CD8-positive, alpha-beta memory T cell (primary cell): ENCODE results near the gene SOHLH1. TPM values are rescaled to one million over a fixed set of nuclear protein-coding genes. Genes with fewer than 3 reads are reported as not detected.

ENCODE experiments used
- CTCF ChIA-PET: fragments of 350-600 bp; sonication (Branson Sonifier 250); formaldehyde crosslinking; loops from one replicate; lab custom pipeline; 2021; ENCODE audit warnings: antibody characterized with exemption; lab: Charles Lee
- POLR2A ChIA-PET: fragments of 350-600 bp; sonication (Branson Sonifier 250); formaldehyde crosslinking; loops from one replicate; lab custom pipeline; 2021; ENCODE audit warnings: antibody characterized with exemption; lab: Charles Lee
- DNase-seq, 5 donors: peaks; one replicate each; pipeline versions ENCODE4 v3.0.0 to v3.0.0-alpha.2; 2020 to 2022; ENCODE audit warnings: mixed read lengths in 1 of 5
- H3K27ac ChIP-seq: one replicate; pipeline ENCODE4 v1.7.0; 2013; ENCODE audit warnings: low read depth, mild to moderate bottlenecking, low read length, moderate library complexity
- H3K27me3 ChIP-seq: 2 replicates; pipeline ENCODE4 v1.7.0; 2013; ENCODE audit warnings: low read length, mild to moderate bottlenecking; ENCODE audit not compliant: insufficient read depth, poor library complexity, severe bottlenecking
- H3K36me3 ChIP-seq: 2 replicates; pipeline ENCODE4 v1.7.0; 2013; ENCODE audit warnings: mild to moderate bottlenecking, low read length, moderate library complexity; ENCODE audit not compliant: insufficient read depth
- H3K4me1 ChIP-seq: 2 replicates; pipeline ENCODE4 v1.7.0; 2013; ENCODE audit warnings: mild to moderate bottlenecking, low read length, moderate library complexity; ENCODE audit not compliant: insufficient read depth
- H3K4me3 ChIP-seq: 2 replicates; pipeline ENCODE4 v1.7.0; 2013; ENCODE audit warnings: mild to moderate bottlenecking, low read length
- H3K9me3 ChIP-seq: 2 replicates; pipeline ENCODE4 v1.7.0; 2013; ENCODE audit warnings: mild to moderate bottlenecking, low read length
- H3K27ac Mint-ChIP-seq, 8 donors: one replicate each; pipeline ENCODE4 v1.8.0; 2020 to 2021; ENCODE audit warnings: mixed read lengths in 8 of 8, mild to moderate bottlenecking in 6 of 8, inconsistent platforms in 3 of 8, moderate library complexity in 3 of 8
- H3K27me3 Mint-ChIP-seq, 2 donors: one replicate each; pipeline ENCODE4 v1.8.0; 2020 to 2021; ENCODE audit warnings: mixed read lengths in 2 of 2, mild to moderate bottlenecking in 1 of 2, moderate library complexity in 1 of 2
- H3K36me3 Mint-ChIP-seq, 3 donors: one replicate each; pipeline ENCODE4 v1.8.0; 2020 to 2021; ENCODE audit warnings: mixed read lengths in 3 of 3, inconsistent platforms in 1 of 3, mild to moderate bottlenecking in 1 of 3
- H3K4me1 Mint-ChIP-seq, 3 donors: one replicate each; pipeline ENCODE4 v1.8.0; 2020 to 2021; ENCODE audit warnings: mixed read lengths in 3 of 3, inconsistent platforms in 1 of 3, mild to moderate bottlenecking in 1 of 3
- H3K4me3 Mint-ChIP-seq, 7 donors: one replicate each; pipeline ENCODE4 v1.8.0; 2020 to 2021; ENCODE audit warnings: mixed read lengths in 7 of 7, mild to moderate bottlenecking in 6 of 7, moderate library complexity in 4 of 7, inconsistent platforms in 2 of 7
- H3K9me3 Mint-ChIP-seq, 5 donors: one replicate each; pipeline ENCODE4 v1.8.0; 2020 to 2022; ENCODE audit warnings: mixed read lengths in 5 of 5, mild to moderate bottlenecking in 3 of 5, moderate library complexity in 2 of 5, inconsistent platforms in 1 of 5
- polyA plus RNA-seq: library from polyadenylated mRNA; unstranded; fragments of 300-500 nt; fragmentation: Illumina TruSeq; gene quantifications from one replicate; pipeline ENCODE4 v1.2.3, GENCODE V29; 2021
- total RNA-seq, 2 experiments: library from RNA; stranded (reverse); gene quantifications; one replicate each; pipeline ENCODE4 v1.2.3, GENCODE V29; 2021

The SOHLH1 gene
- total and polyA plus RNA-seq, 3 experiments from 2014 or later = not detected

GRCh38 chr9:135734616-135735144 lies 35.4 kb upstream of the SOHLH1 start:
- H3K36me3 Mint-ChIP-seq = peaks cover 0 to 3% (median 0%) of the 10 kb centered on the region in 3 donors
- ChIA-PET CTCF (no interaction called here), POLR2A (no interaction called here)
- Histone ChIP-seq H3K27ac (no peak overlapping the region), H3K9me3 (no peaks in the 10 kb centered on the region), H3K4me3 (no peak overlapping the region), H3K4me1 (no peaks in the 10 kb centered on the region), H3K36me3 (no peaks in the 10 kb centered on the region), H3K27me3 (no peaks in the 10 kb centered on the region)
- no peak overlapping the region for H3K4me3 Mint-ChIP-seq
- DNase-seq = no peak
- H3K4me1 Mint-ChIP-seq = no peaks in the 10 kb centered on the region
- H3K27ac Mint-ChIP-seq = no peak overlapping the region
- H3K27me3 Mint-ChIP-seq = peaks cover 10 to 11% of the 10 kb centered on the region in 2 donors
- peaks cover 0 to 13% (median 12%) of the 10 kb centered on the region in 5 donors for H3K9me3 Mint-ChIP-seq

GRCh38 chr9:135732569-135733257 lies 33.4 kb upstream of the SOHLH1 start:
- H3K27ac ChIP-seq = no peak overlapping the region
- Mint-ChIP-seq H3K27ac (no peak overlapping the region), H3K36me3 (peaks cover 0 to 3% (median 0%) of the 10 kb centered on the region in 3 donors), H3K4me1 (no peaks in the 10 kb centered on the region), H3K27me3 (peaks cover 12 to 15% of the 10 kb centered on the region in 2 donors), H3K9me3 (peaks cover 0 to 15% (median 12%) of the 10 kb centered on the region in 5 donors), H3K4me3 (no peak overlapping the region)
- POLR2A ChIA-PET = no interaction called here
- no peaks in the 10 kb centered on the region for H3K9me3 ChIP-seq
- CTCF ChIA-PET = no interaction called here
- no peak overlapping the region for H3K4me3 ChIP-seq
- no peak for DNase-seq
- no peaks in the 10 kb centered on the region for H3K4me1 ChIP-seq
- H3K36me3 ChIP-seq = no peaks in the 10 kb centered on the region
- no peaks in the 10 kb centered on the region for H3K27me3 ChIP-seq

- H3K27me3 Mint-ChIP-seq = peaks cover 8 to 10% of the 10 kb centered on the region in 2 donors
- Histone ChIP-seq H3K36me3 (no peaks in the 10 kb centered on the region), H3K4me1 (no peaks in the 10 kb centered on the region), H3K4me3 (no peak overlapping the region), H3K9me3 (no peaks in the 10 kb centered on the region), H3K27ac (no peak overlapping the region), H3K27me3 (no peaks in the 10 kb centered on the region)
- no peak overlapping the region for H3K4me3 Mint-ChIP-seq
- H3K4me1 Mint-ChIP-seq = no peaks in the 10 kb centered on the region
- H3K27ac Mint-ChIP-seq = peak overlapping the region in 1 of 8 donors; percentile 81
- no peak for DNase-seq
- ChIA-PET CTCF (no interaction called here), POLR2A (no interaction called here)
- peaks cover 0 to 15% (median 12%) of the 10 kb centered on the region in 5 donors for H3K9me3 Mint-ChIP-seq
- H3K36me3 Mint-ChIP-seq = peaks cover 0 to 3% (median 0%) of the 10 kb centered on the region in 3 donors
Observed at GRCh38 chr9:135731454-135731853, 32.2 kb upstream of the SOHLH1 start.

GRCh38 chr9:135729480-135729879 lies 30.2 kb upstream of the SOHLH1 start:
- Mint-ChIP-seq H3K4me1 (no peaks in the 10 kb centered on the region), H3K4me3 (no peak overlapping the region), H3K27ac (no peak overlapping the region), H3K27me3 (peaks cover 12 to 15% of the 10 kb centered on the region in 2 donors), H3K9me3 (peaks cover 0 to 15% (median 12%) of the 10 kb centered on the region in 5 donors), H3K36me3 (peaks cover 0 to 3% (median 0%) of the 10 kb centered on the region in 3 donors)
- ChIA-PET POLR2A (no interaction called here), CTCF (no interaction called here)
- no peak for DNase-seq
- Histone ChIP-seq H3K27ac (no peak overlapping the region), H3K4me1 (no peaks in the 10 kb centered on the region), H3K4me3 (no peak overlapping the region), H3K9me3 (no peaks in the 10 kb centered on the region), H3K36me3 (no peaks in the 10 kb centered on the region), H3K27me3 (no peaks in the 10 kb centered on the region)

GRCh38 chr9:135728436-135729110 lies 29.3 kb upstream of the SOHLH1 start:
- no peak overlapping the region for H3K4me3 ChIP-seq
- H3K4me1 Mint-ChIP-seq = no peaks in the 10 kb centered on the region
- no peaks in the 10 kb centered on the region for H3K36me3 ChIP-seq
- no peaks in the 10 kb centered on the region for H3K27me3 ChIP-seq
- H3K9me3 Mint-ChIP-seq = peaks cover 0 to 15% (median 12%) of the 10 kb centered on the region in 5 donors
- H3K4me1 ChIP-seq = no peaks in the 10 kb centered on the region
- H3K9me3 ChIP-seq = no peaks in the 10 kb centered on the region
- H3K27ac Mint-ChIP-seq = no peak overlapping the region
- no peak overlapping the region for H3K4me3 Mint-ChIP-seq
- peaks cover 0 to 3% (median 0%) of the 10 kb centered on the region in 3 donors for H3K36me3 Mint-ChIP-seq
- no peak overlapping the region for H3K27ac ChIP-seq
- no peak for DNase-seq
- ChIA-PET POLR2A (no interaction called here), CTCF (no interaction called here)
- H3K27me3 Mint-ChIP-seq = peaks cover 10 to 18% of the 10 kb centered on the region in 2 donors

- POLR2A ChIA-PET = no interaction called here
- DNase-seq = no peak
- Histone ChIP-seq H3K4me1 (no peaks in the 10 kb centered on the region), H3K9me3 (no peaks in the 10 kb centered on the region), H3K27me3 (no peaks in the 10 kb centered on the region), H3K36me3 (no peaks in the 10 kb centered on the region), H3K27ac (no peak overlapping the region), H3K4me3 (no peak overlapping the region)
- peaks cover 13 to 18% of the 10 kb centered on the region in 2 donors for H3K27me3 Mint-ChIP-seq
- H3K9me3 Mint-ChIP-seq = peaks cover 0 to 11% (median 8%) of the 10 kb centered on the region in 5 donors
- no peak overlapping the region for H3K4me3 Mint-ChIP-seq
- H3K4me1 Mint-ChIP-seq = no peaks in the 10 kb centered on the region
- H3K36me3 Mint-ChIP-seq = peaks cover 0 to 3% (median 0%) of the 10 kb centered on the region in 3 donors
- CTCF ChIA-PET = no interaction called here
- no peak overlapping the region for H3K27ac Mint-ChIP-seq
Observed at GRCh38 chr9:135727257-135727875, 28.1 kb upstream of the SOHLH1 start.

GRCh38 chr9:135726138-135726853 lies 27.0 kb upstream of the SOHLH1 start:
- Mint-ChIP-seq H3K4me3 (no peak overlapping the region), H3K4me1 (no peaks in the 10 kb centered on the region), H3K9me3 (peaks cover 0 to 5% (median 3%) of the 10 kb centered on the region in 5 donors), H3K27ac (no peak overlapping the region), H3K27me3 (peaks cover 14 to 18% of the 10 kb centered on the region in 2 donors), H3K36me3 (peaks cover 0 to 3% (median 0%) of the 10 kb centered on the region in 3 donors)
- Histone ChIP-seq H3K4me1 (no peaks in the 10 kb centered on the region), H3K9me3 (no peaks in the 10 kb centered on the region), H3K27me3 (no peaks in the 10 kb centered on the region), H3K36me3 (no peaks in the 10 kb centered on the region), H3K4me3 (no peak overlapping the region), H3K27ac (no peak overlapping the region)
- ChIA-PET CTCF (no interaction called here), POLR2A (no interaction called here)
- DNase-seq = no peak
